HUES64 (cell line): ENCODE results near the gene GHRH. TPM values are rescaled to one million over a fixed set of nuclear protein-coding genes. Genes with fewer than 3 reads are reported as not detected.
A peak's percentile ranks its signal among the peaks of the same experiment; 100 is the strongest.

Source experiments
- H3K27ac ChIP-seq: 2 replicates; pipeline ENCODE4 v1.7.0; 2013; ENCODE audit warnings: low read depth, low read length, inconsistent platforms
- H3K27me3 ChIP-seq: 2 replicates; pipeline ENCODE4 v1.6.1; 2013; ENCODE audit warnings: mild to moderate bottlenecking, low read length; ENCODE audit not compliant: insufficient read depth
- H3K36me3 ChIP-seq: 2 replicates; pipeline ENCODE4 v1.6.1; 2013; ENCODE audit warnings: mild to moderate bottlenecking, low read length; ENCODE audit not compliant: insufficient read depth
- H3K4me1 ChIP-seq: 2 replicates; pipeline ENCODE4 v1.6.1; 2013; ENCODE audit warnings: mild to moderate bottlenecking, low read length, moderate library complexity; ENCODE audit not compliant: insufficient read depth
- H3K4me3 ChIP-seq: 2 replicates; pipeline ENCODE4 v1.5.1; 2013; ENCODE audit warnings: mild to moderate bottlenecking, low read length, moderate library complexity
- H3K9ac ChIP-seq: 2 replicates; pipeline ENCODE4 v1.6.1; 2013; ENCODE audit warnings: mild to moderate bottlenecking, low read depth, low read length
- H3K9me3 ChIP-seq: 2 replicates; pipeline ENCODE4 v1.6.1; 2013; ENCODE audit warnings: low read depth, low read length; ENCODE audit not compliant: insufficient read depth
- WGBS: fragments of 150-250, 120-280 bp; methylation state at CpG from one replicate; pipeline ENCODE4 v1.1.7; 2013; ENCODE audit warnings: missing lambda C conversion rate; 5-methylcytosine and 5-hydroxymethylcytosine counted together
- polyA plus RNA-seq, 2 experiments: library from polyadenylated mRNA; stranded (reverse); fragments of 50-300 nt; gene quantifications; one replicate each; pipeline ENCODE4 v1.2.3, GENCODE V29; 2013

Gene GHRH
- not detected for polyA plus RNA-seq (2013, experiment 1 of 2)
- not detected for polyA plus RNA-seq (2013, experiment 2 of 2)

DNA sequence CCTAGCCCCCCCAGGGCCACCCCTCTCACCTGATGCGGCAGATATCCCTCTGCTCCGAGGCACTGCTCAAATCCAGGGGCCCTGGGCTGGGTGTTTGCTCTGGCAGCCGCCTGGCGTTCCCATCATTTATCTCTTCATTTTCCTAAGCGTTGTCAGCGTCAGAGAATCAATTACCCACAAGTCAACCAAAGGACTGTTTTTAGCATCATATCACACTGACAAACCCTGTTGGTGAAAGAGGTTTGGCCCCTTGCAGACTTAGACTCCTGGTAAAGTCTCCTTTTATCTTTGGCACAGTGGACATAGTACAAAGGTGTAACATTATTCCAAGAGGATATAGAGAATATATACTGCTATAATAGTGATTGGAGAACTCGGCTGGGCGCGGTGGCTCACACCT lies at the start of gene GHRH:
Gene GHRH, minus strand, starts transcription at position 101 of the 400 bp plus-strand sequence. CDS start 4,925 bp downstream, outside the sequence.
- H3K27me3 ChIP-seq: no peaks in the 10 kb centered on the region
- no peak within 1 kb of the TSS for H3K27ac ChIP-seq
- 91% methylated on average over 9 of the region's 9 CpGs for WGBS

DNA sequence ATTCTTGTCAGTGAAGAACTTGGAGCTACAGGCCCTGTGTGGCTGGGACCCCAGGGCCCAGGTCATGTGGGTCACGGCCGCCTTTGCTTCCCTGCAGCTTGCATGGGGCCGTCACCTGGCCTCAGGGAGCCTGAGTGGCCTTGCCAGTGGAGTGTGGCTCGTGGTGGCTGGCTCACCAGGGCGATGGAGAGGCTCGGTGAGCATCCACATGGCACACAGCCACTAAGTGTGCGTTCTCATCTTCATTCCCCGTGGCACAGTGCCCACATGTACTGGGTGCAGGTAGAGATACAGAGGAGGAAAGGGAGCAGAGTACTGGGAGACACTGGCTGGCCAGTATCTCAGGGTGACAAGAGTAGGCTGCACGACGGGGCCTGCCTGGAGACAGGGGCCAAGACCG lies 49.3 kb upstream of the GHRH start:
- Histone ChIP-seq H3K27ac (no peak overlapping the region; the same call in 1 of the 2 replicates), H3K36me3 (peaks cover 17% of the 10 kb centered on the region; the same call in 1 of the 2 replicates), H3K9ac (no peak overlapping the region), H3K27me3 (no peaks in the 10 kb centered on the region), H3K4me3 (no peak overlapping the region), H3K4me1 (peaks cover 10% of the 10 kb centered on the region), H3K9me3 (no peaks in the 10 kb centered on the region)
- 90% methylated on average over 11 of the region's 11 CpGs for WGBS

More for the DNA sequence above, at the start of gene GHRH:
- no peak within 1 kb of the TSS for H3K9ac ChIP-seq
- peaks cover 26% of the 10 kb centered on the region for H3K4me1 ChIP-seq
- H3K36me3 ChIP-seq: no peaks in the 10 kb centered on the region
- H3K4me3 ChIP-seq: no peak within 1 kb of the TSS
- no peaks in the 10 kb centered on the region for H3K9me3 ChIP-seq

DNA sequence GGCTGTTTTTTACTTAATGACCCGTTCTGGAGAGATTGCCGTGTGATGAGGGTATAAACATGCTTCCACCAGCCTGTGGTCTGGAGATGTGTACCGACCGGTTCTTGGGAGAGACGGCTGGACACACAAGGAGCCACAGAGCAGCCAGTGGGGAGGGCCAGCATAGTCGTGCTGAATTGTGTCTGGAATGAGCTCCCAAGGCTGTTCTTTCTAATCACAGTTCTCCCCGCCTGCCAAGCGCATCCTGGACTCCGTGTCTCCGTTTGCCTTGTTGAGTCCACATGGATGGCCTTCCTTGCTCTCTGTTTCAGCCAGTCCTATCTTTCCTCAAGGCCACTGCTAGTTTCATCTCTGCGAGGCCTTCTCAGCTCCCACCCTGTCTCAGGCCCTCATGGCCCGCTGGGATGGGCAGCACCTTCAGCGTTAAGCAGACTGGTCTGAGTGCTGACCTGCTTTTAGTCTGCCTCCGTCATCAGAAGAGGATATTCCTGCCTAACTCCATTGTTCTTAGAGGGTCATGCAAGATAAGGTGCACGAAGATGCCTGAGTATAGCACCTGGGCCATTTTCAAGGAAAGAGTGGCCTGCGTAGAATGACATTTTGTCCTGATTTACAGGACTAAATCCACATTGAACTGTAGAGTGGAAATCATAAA lies 48.4 kb upstream of the GHRH start:
- WGBS: 95% methylated on average over 16 of the region's 16 CpGs
- Histone ChIP-seq H3K27ac (no peak overlapping the region), H3K27me3 (no peaks in the 10 kb centered on the region), H3K4me3 (no peak overlapping the region), H3K9me3 (no peaks in the 10 kb centered on the region), H3K36me3 (peaks cover 15% of the 10 kb centered on the region; the same call in 1 of the 2 replicates), H3K4me1 (peaks cover 10% of the 10 kb centered on the region), H3K9ac (no peak overlapping the region)

GRCh38 chr20:37309290-37309689 lies 47.7 kb upstream of the GHRH start:
- peaks cover 19% of the 10 kb centered on the region for H3K36me3 ChIP-seq
- peaks cover 6% of the 10 kb centered on the region for H3K4me1 ChIP-seq
- no peaks in the 10 kb centered on the region for H3K9me3 ChIP-seq
- WGBS: 97% methylated on average over 6 of the region's 6 CpGs
- H3K27ac ChIP-seq: no peak overlapping the region
- no peak overlapping the region for H3K4me3 ChIP-seq
- no peaks in the 10 kb centered on the region for H3K27me3 ChIP-seq
- H3K9ac ChIP-seq: no peak overlapping the region

GRCh38 chr20:37308086-37309050 lies 46.8 kb upstream of the GHRH start:
- Histone ChIP-seq H3K4me1 (peaks cover 6% of the 10 kb centered on the region), H3K9ac (no peak overlapping the region), H3K9me3 (no peaks in the 10 kb centered on the region), H3K36me3 (peaks cover 28% of the 10 kb centered on the region), H3K27ac (no peak overlapping the region), H3K27me3 (no peaks in the 10 kb centered on the region), H3K4me3 (no peak overlapping the region)
- WGBS: 91% methylated on average over 8 of the region's 8 CpGs

DNA sequence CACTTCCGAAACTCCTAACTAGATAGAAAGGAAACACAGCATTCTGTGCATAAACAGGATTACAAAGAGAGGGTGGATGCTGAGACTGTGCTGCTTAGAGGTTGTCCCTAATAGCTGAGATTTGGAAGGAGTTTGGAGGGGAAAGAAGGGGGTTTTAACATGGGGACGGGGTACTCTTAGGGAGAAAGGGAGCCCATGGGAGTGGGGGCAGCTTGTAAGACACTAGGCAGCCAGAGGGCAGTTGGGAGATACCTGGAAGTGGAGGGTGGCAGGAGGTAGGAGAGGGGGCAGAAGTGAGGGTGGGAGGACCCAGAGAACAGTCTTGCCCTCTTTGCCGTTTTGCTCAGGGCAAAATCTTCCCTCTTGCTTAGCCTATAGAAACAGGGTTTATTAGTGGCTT lies 44.2 kb upstream of the GHRH start:
- Histone ChIP-seq H3K9ac (0 out of 2 replicates have a peak overlapping the region, but pooled peaks have one; percentile 32), H3K36me3 (peaks cover 47% of the 10 kb centered on the region), H3K27ac (no peak overlapping the region), H3K27me3 (no peaks in the 10 kb centered on the region), H3K4me3 (no peak overlapping the region), H3K9me3 (no peaks in the 10 kb centered on the region), H3K4me1 (peaks cover 6% of the 10 kb centered on the region)
- WGBS: 83% methylated on average over 3 of the region's 3 CpGs

- Histone ChIP-seq H3K27ac (no peak overlapping the region), H3K36me3 (peaks cover 50% of the 10 kb centered on the region), H3K4me3 (no peak overlapping the region), H3K9me3 (no peaks in the 10 kb centered on the region), H3K9ac (no peak overlapping the region), H3K4me1 (peaks cover 6% of the 10 kb centered on the region), H3K27me3 (no peaks in the 10 kb centered on the region)
- 92% methylated on average over 6 of the region's 6 CpGs for WGBS
Observed at GRCh38 chr20:37305079-37305478, 43.5 kb upstream of the GHRH start.

GRCh38 chr20:37303637-37304036 lies 42.0 kb upstream of the GHRH start:
- peaks cover 46% of the 10 kb centered on the region for H3K36me3 ChIP-seq
- no peaks in the 10 kb centered on the region for H3K27me3 ChIP-seq
- H3K9ac ChIP-seq: no peak overlapping the region
- H3K4me1 ChIP-seq: peaks cover 6% of the 10 kb centered on the region
- 94% methylated on average over 4 of the region's 4 CpGs for WGBS
- H3K27ac ChIP-seq: no peak overlapping the region
- H3K9me3 ChIP-seq: no peaks in the 10 kb centered on the region
- no peak overlapping the region for H3K4me3 ChIP-seq

GRCh38 chr20:37302981-37303380 lies 41.4 kb upstream of the GHRH start:
- no peak overlapping the region for H3K4me3 ChIP-seq
- no peaks in the 10 kb centered on the region for H3K9me3 ChIP-seq
- H3K27ac ChIP-seq: no peak overlapping the region
- no peaks in the 10 kb centered on the region for H3K27me3 ChIP-seq
- H3K36me3 ChIP-seq: peaks cover 39% of the 10 kb centered on the region
- WGBS: 98% methylated on average over 2 of the region's 2 CpGs
- H3K9ac ChIP-seq: no peak overlapping the region
- peaks cover 6% of the 10 kb centered on the region for H3K4me1 ChIP-seq

DNA sequence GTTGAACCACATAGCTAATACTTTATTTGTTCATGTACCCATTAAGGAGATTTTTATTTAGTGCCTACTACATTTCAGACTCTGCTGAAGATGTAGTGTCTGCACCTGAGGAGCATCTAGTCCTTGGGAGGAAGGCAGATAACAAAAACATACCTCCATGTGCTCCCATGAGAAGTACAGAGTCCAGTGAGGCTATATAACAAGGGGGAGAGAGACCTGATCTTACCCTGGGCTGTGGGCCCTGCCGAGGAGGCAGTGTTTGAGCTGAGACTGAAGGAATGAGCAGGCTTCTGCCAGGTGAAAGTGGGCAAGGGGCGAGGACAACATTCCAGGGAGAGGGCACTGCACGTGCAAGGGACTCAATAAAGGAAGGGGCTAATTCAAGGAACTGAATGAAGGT lies 39.9 kb upstream of the GHRH start:
- H3K9me3 ChIP-seq: no peaks in the 10 kb centered on the region
- H3K4me1 ChIP-seq: peaks cover 6% of the 10 kb centered on the region
- H3K9ac ChIP-seq: no peak overlapping the region
- WGBS: 95% methylated on average over 3 of the region's 3 CpGs
- H3K36me3 ChIP-seq: peaks cover 36% of the 10 kb centered on the region
- H3K27me3 ChIP-seq: no peaks in the 10 kb centered on the region
- H3K4me3 ChIP-seq: no peak overlapping the region
- no peak overlapping the region for H3K27ac ChIP-seq

- Histone ChIP-seq H3K36me3 (peaks cover 36% of the 10 kb centered on the region), H3K9ac (no peak overlapping the region), H3K9me3 (no peaks in the 10 kb centered on the region), H3K27ac (no peak overlapping the region), H3K4me1 (peaks cover 6% of the 10 kb centered on the region), H3K4me3 (no peak overlapping the region), H3K27me3 (no peaks in the 10 kb centered on the region)
- 96% methylated on average over 9 of the region's 9 CpGs for WGBS
Observed at GRCh38 chr20:37301120-37301519, 39.5 kb upstream of the GHRH start.
